GM23338 (cell line): ENCODE results near the gene GALNT9. TPM values are rescaled to one million over a fixed set of nuclear protein-coding genes. Genes with fewer than 3 reads are reported as not detected.
A peak's percentile ranks its signal among the peaks of the same experiment; 100 is the strongest.

Source experiments
- ATAC-seq: fragments of 200-7000 bp; cut with Tn5 transposase; 3 replicates; pipeline ENCODE4 v1.9.1; 2020
- DNase-seq: peaks from one replicate; pipeline ENCODE4 v3.0.0-alpha.2; 2015; ENCODE audit warnings: low spot score
- H2AFZ ChIP-seq: fragments of 200-600 bp; sonication (generic); 2 replicates; pipeline ENCODE4 v1.8.0; 2016; ENCODE audit warnings: antibody characterized with exemption, mild to moderate bottlenecking, moderate library complexity
- H3F3A ChIP-seq: fragments of 200-600 bp; sonication (generic); replicated peaks from 2 replicates; pipeline ENCODE4 v1.8.0; 2017; ENCODE audit warnings: antibody characterized with exemption, mixed run types, low read depth
- H3K27ac ChIP-seq: fragments of 200-600 bp; sonication (generic); 2 replicates; pipeline ENCODE4 v1.6.1; 2016; ENCODE audit warnings: low read depth
- H3K27me3 ChIP-seq: fragments of 200-600 bp; sonication (generic); 2 replicates; pipeline ENCODE4 v1.8.0; 2016; ENCODE audit warnings: mild to moderate bottlenecking, mixed run types, moderate library complexity; ENCODE audit not compliant: insufficient read depth
- H3K36me3 ChIP-seq: fragments of 200-600 bp; sonication (generic); 2 replicates; pipeline ENCODE4 v1.8.0; 2016; ENCODE audit warnings: mild to moderate bottlenecking; ENCODE audit not compliant: insufficient read depth
- H3K4me1 ChIP-seq: fragments of 200-600 bp; sonication (generic); 2 replicates; pipeline ENCODE4 v1.8.0; 2016; ENCODE audit warnings: mild to moderate bottlenecking, moderate library complexity; ENCODE audit not compliant: insufficient read depth
- H3K4me2 ChIP-seq: fragments of 200-600 bp; sonication (generic); 2 replicates; pipeline ENCODE4 v1.7.1; 2017; ENCODE audit warnings: mixed run types
- H3K4me3 ChIP-seq: fragments of 200-600 bp; sonication (generic); 2 replicates; pipeline ENCODE4 v1.6.1; 2016; ENCODE audit warnings: mixed run types
- H3K79me2 ChIP-seq: fragments of 200-600 bp; sonication (generic); replicated peaks from 2 replicates; pipeline ENCODE4 v1.8.0; 2017; ENCODE audit warnings: mild to moderate bottlenecking; ENCODE audit not compliant: insufficient read depth
- H3K9me2 ChIP-seq: fragments of 200-600 bp; sonication (generic); 2 replicates; pipeline ENCODE4 v1.8.0; 2017; ENCODE audit not compliant: insufficient read depth
- H4K20me1 ChIP-seq: fragments of 200-600 bp; sonication (generic); replicated peaks from 2 replicates; pipeline ENCODE4 v1.8.0; 2017; ENCODE audit warnings: mild to moderate bottlenecking; ENCODE audit not compliant: insufficient read depth
- H3K27ac Mint-ChIP-seq: 2 replicates; pipeline ENCODE4 v1.8.0; 2020; ENCODE audit warnings: inconsistent platforms, mild to moderate bottlenecking, moderate library complexity, mixed read lengths
- H3K27me3 Mint-ChIP-seq: 3 replicates; pipeline ENCODE4 v1.8.0; 2022; ENCODE audit warnings: low read depth, mild to moderate bottlenecking, moderate library complexity, mixed read lengths, inconsistent platforms; ENCODE audit not compliant: insufficient read depth, poor library complexity
- H3K36me3 Mint-ChIP-seq: 3 replicates; pipeline ENCODE4 v1.8.0; 2021; ENCODE audit warnings: low read depth, mild to moderate bottlenecking, inconsistent platforms, moderate library complexity, mixed read lengths
- H3K4me1 Mint-ChIP-seq: 3 replicates; pipeline ENCODE4 v1.8.0; 2020; ENCODE audit warnings: mild to moderate bottlenecking, inconsistent platforms, mixed read lengths
- H3K4me3 Mint-ChIP-seq: 3 replicates; pipeline ENCODE4 v1.8.0; 2021; ENCODE audit warnings: moderate library complexity, mild to moderate bottlenecking, inconsistent platforms, mixed read lengths
- H3K9me3 Mint-ChIP-seq: 3 replicates; pipeline ENCODE4 v1.8.0; 2020; ENCODE audit warnings: moderate library complexity, mild to moderate bottlenecking, inconsistent platforms, mixed read lengths
- EZH2phosphoT487 ChIP-seq: fragments of 200-600 bp; sonication (generic); IDR thresholded peaks from one replicate; pipeline ENCODE4 v1.8.1; 2018; ENCODE audit warnings: antibody characterized with exemption; ENCODE audit not compliant: unreplicated experiment
- JUNB ChIP-seq: IDR thresholded peaks from one replicate; pipeline ENCODE4 v1.6.1; 2016; ENCODE audit warnings: antibody characterized with exemption; ENCODE audit not compliant: unreplicated experiment
- NANOG ChIP-seq: IDR thresholded peaks from 2 replicates; pipeline ENCODE4 v1.6.1; 2016; ENCODE audit warnings: antibody characterized with exemption, borderline replicate concordance
- POLR2AphosphoS5 ChIP-seq: IDR thresholded peaks from 2 replicates; pipeline ENCODE4 v1.6.1; 2016; ENCODE audit warnings: antibody characterized with exemption, low read depth
- STAT1 ChIP-seq: IDR thresholded peaks from one replicate; pipeline ENCODE4 v1.6.1; 2016; ENCODE audit warnings: antibody characterized with exemption; ENCODE audit not compliant: unreplicated experiment
- ZNF114 ChIP-seq: fragments of 250-450 bp; sonication (Bioruptor Pico); IDR thresholded peaks from 2 replicates; pipeline ENCODE4 v1.5.0; 2020; ENCODE audit warnings: mild to moderate bottlenecking, moderate library complexity
- ZNF331 ChIP-seq: fragments of 250-450 bp; sonication (Bioruptor Pico); IDR thresholded peaks from 2 replicates; pipeline ENCODE4 v1.5.0; 2020; ENCODE audit warnings: low read depth, mild to moderate bottlenecking, moderate library complexity
- polyA plus RNA-seq: library from polyadenylated mRNA; unstranded; fragments of >200 nt; fragmentation: Nextera tagmentation; extraction: Ambion mirVana; gene quantifications from 2 replicates; pipeline ENCODE4 v1.2.1, GENCODE V29; 2016
- total RNA-seq: library from RNA; depleted of rRNA; stranded (reverse); fragments of >200 nt; shearing (Covaris generic); gene quantifications from 2 replicates; pipeline ENCODE4 v1.2.3, GENCODE V29; 2014
- TF ChIP-seq, protein P1 (sequence below): IDR thresholded peaks from one replicate; pipeline ENCODE4 v1.6.1; 2018; ENCODE audit warnings: antibody characterized with exemption; ENCODE audit not compliant: unreplicated experiment
- TF ChIP-seq, protein P2 (sequence below), 2 experiments: fragments of 200-600 bp in 1 of 2; sonication (generic) in 1 of 2; conservative IDR thresholded peaks; 2 replicates each; pipeline versions ENCODE4 v1.5.1 to v1.6.1; 2016 to 2017; ENCODE audit warnings: antibody characterized with exemption in 2 of 2, low read depth in 2 of 2, mild to moderate bottlenecking in 2 of 2, moderate library complexity in 1 of 2
- TF ChIP-seq, protein P3 (sequence below): fragments of 250-450 bp; sonication (Bioruptor Pico); IDR thresholded peaks from 2 replicates; pipeline ENCODE4 v1.5.0; 2020; ENCODE audit warnings: mild to moderate bottlenecking, moderate library complexity
- TF ChIP-seq, protein P4 (sequence below): IDR thresholded peaks from 2 replicates; pipeline ENCODE4 v1.6.1; 2016; ENCODE audit warnings: antibody characterized with exemption

The GALNT9 gene
- total and polyA plus RNA-seq, 2 experiments from 2014 or later = 0.81 to 2.5 TPM

DNA sequence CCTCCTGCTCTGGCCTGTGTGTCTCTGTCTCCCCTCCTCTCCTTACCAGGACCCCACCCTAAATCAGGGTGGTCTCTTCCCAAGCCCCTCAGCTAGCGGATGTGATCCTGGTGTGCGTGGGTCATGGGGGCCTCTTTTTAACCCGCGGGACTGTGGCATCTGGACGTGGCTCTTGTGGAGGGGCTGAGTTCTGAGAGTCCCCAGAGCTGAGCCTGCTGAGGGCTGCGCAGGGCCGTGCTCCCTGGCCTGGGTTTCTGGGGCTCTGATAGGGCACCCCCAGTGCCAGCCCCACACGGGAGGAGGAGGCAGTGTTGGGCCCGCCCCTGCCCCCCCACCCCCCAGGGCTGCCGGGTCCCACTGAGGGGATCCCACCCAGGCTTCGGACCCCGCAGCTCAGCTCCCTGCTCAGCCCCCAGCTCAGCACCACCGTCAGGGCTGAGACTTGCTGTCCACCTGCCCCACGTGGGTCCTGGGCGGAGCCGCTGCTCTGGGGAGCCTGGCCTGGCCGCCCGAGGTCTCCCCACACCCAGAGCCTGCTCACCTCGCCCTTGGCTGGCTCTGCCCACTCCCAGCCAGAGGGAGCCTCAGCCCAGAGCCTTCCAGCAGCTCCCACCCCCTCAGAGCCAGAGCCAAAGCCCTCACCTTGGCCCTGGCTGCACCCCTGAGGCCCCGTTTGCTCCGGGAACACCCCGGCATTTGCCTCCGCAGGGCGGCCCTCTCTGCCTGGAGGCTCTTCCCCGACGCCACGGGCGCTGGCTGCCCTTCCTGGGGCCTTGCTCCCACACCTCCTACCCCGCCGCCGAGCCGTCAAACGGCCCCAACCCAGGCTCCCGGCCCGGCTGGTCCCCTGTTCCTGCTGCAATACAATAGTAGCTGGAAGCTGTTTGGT is 153.6 kb downstream of the GALNT9 start:
- Mint-ChIP-seq H3K27ac (no peak overlapping the region), H3K9me3 (no peaks in the 10 kb centered on the region), H3K4me1 (peaks cover 6% of the 10 kb centered on the region; the same call in 2 of the 3 replicates), H3K36me3 (no peaks in the 10 kb centered on the region), H3K27me3 (peaks cover 21% of the 10 kb centered on the region), H3K4me3 (no peak overlapping the region)
- Histone ChIP-seq H2AFZ (no peak overlapping the region), H3K4me1 (no peaks in the 10 kb centered on the region), H3K36me3 (no peaks in the 10 kb centered on the region), H4K20me1 (no peaks in the 10 kb centered on the region; the same call in 1 of the 2 replicates), H3K79me2 (no peaks in the 10 kb centered on the region), H3K27me3 (no peaks in the 10 kb centered on the region), H3K27ac (no peak overlapping the region), H3F3A (no peaks in the 10 kb centered on the region), H3K4me2 (no peak overlapping the region), H3K9me2 (no peaks in the 10 kb centered on the region), H3K4me3 (no peak overlapping the region)
- ATAC-seq (peak; percentile 39), DNase-seq (no peak)
- TF ChIP-seq JUNB (no peak), POLR2AphosphoS5 (no peak), EZH2phosphoT487 (no peak), STAT1 (no peak), NANOG (no peak), ZNF331 (no peak), ZNF114 (CRISPR knock-in tag) (no peak)
- TF ChIP-seq, protein P1, sequence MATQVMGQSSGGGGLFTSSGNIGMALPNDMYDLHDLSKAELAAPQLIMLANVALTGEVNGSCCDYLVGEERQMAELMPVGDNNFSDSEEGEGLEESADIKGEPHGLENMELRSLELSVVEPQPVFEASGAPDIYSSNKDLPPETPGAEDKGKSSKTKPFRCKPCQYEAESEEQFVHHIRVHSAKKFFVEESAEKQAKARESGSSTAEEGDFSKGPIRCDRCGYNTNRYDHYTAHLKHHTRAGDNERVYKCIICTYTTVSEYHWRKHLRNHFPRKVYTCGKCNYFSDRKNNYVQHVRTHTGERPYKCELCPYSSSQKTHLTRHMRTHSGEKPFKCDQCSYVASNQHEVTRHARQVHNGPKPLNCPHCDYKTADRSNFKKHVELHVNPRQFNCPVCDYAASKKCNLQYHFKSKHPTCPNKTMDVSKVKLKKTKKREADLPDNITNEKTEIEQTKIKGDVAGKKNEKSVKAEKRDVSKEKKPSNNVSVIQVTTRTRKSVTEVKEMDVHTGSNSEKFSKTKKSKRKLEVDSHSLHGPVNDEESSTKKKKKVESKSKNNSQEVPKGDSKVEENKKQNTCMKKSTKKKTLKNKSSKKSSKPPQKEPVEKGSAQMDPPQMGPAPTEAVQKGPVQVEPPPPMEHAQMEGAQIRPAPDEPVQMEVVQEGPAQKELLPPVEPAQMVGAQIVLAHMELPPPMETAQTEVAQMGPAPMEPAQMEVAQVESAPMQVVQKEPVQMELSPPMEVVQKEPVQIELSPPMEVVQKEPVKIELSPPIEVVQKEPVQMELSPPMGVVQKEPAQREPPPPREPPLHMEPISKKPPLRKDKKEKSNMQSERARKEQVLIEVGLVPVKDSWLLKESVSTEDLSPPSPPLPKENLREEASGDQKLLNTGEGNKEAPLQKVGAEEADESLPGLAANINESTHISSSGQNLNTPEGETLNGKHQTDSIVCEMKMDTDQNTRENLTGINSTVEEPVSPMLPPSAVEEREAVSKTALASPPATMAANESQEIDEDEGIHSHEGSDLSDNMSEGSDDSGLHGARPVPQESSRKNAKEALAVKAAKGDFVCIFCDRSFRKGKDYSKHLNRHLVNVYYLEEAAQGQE = no peak
- TF ChIP-seq, protein P2, sequence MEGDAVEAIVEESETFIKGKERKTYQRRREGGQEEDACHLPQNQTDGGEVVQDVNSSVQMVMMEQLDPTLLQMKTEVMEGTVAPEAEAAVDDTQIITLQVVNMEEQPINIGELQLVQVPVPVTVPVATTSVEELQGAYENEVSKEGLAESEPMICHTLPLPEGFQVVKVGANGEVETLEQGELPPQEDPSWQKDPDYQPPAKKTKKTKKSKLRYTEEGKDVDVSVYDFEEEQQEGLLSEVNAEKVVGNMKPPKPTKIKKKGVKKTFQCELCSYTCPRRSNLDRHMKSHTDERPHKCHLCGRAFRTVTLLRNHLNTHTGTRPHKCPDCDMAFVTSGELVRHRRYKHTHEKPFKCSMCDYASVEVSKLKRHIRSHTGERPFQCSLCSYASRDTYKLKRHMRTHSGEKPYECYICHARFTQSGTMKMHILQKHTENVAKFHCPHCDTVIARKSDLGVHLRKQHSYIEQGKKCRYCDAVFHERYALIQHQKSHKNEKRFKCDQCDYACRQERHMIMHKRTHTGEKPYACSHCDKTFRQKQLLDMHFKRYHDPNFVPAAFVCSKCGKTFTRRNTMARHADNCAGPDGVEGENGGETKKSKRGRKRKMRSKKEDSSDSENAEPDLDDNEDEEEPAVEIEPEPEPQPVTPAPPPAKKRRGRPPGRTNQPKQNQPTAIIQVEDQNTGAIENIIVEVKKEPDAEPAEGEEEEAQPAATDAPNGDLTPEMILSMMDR (conservative IDR thresholded peaks at IDR 0.05; ENCODE audit: low read depth in 2 of 2) = no peak
- TF ChIP-seq, protein P3, sequence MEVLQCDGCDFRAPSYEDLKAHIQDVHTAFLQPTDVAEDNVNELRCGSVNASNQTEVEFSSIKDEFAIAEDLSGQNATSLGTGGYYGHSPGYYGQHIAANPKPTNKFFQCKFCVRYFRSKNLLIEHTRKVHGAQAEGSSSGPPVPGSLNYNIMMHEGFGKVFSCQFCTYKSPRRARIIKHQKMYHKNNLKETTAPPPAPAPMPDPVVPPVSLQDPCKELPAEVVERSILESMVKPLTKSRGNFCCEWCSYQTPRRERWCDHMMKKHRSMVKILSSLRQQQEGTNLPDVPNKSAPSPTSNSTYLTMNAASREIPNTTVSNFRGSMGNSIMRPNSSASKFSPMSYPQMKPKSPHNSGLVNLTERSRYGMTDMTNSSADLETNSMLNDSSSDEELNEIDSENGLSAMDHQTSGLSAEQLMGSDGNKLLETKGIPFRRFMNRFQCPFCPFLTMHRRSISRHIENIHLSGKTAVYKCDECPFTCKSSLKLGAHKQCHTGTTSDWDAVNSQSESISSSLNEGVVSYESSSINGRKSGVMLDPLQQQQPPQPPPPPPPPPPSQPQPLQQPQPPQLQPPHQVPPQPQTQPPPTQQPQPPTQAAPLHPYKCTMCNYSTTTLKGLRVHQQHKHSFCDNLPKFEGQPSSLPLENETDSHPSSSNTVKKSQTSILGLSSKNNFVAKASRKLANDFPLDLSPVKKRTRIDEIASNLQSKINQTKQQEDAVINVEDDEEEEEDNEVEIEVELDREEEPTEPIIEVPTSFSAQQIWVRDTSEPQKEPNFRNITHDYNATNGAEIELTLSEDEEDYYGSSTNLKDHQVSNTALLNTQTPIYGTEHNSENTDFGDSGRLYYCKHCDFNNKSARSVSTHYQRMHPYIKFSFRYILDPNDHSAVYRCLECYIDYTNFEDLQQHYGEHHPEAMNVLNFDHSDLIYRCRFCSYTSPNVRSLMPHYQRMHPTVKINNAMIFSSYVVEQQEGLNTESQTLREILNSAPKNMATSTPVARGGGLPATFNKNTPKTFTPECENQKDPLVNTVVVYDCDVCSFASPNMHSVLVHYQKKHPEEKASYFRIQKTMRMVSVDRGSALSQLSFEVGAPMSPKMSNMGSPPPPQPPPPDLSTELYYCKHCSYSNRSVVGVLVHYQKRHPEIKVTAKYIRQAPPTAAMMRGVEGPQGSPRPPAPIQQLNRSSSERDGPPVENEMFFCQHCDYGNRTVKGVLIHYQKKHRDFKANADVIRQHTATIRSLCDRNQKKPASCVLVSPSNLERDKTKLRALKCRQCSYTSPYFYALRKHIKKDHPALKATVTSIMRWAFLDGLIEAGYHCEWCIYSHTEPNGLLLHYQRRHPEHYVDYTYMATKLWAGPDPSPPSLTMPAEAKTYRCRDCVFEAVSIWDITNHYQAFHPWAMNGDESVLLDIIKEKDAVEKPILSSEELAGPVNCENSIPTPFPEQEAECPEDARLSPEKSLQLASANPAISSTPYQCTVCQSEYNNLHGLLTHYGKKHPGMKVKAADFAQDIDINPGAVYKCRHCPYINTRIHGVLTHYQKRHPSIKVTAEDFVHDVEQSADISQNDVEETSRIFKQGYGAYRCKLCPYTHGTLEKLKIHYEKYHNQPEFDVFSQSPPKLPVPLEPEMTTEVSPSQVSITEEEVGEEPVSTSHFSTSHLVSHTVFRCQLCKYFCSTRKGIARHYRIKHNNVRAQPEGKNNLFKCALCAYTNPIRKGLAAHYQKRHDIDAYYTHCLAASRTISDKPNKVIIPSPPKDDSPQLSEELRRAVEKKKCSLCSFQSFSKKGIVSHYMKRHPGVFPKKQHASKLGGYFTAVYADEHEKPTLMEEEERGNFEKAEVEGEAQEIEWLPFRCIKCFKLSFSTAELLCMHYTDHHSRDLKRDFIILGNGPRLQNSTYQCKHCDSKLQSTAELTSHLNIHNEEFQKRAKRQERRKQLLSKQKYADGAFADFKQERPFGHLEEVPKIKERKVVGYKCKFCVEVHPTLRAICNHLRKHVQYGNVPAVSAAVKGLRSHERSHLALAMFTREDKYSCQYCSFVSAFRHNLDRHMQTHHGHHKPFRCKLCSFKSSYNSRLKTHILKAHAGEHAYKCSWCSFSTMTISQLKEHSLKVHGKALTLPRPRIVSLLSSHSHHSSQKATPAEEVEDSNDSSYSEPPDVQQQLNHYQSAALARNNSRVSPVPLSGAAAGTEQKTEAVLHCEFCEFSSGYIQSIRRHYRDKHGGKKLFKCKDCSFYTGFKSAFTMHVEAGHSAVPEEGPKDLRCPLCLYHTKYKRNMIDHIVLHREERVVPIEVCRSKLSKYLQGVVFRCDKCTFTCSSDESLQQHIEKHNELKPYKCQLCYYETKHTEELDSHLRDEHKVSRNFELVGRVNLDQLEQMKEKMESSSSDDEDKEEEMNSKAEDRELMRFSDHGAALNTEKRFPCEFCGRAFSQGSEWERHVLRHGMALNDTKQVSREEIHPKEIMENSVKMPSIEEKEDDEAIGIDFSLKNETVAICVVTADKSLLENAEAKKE (CRISPR knock-in tag) = no peak
- TF ChIP-seq, protein P4, sequence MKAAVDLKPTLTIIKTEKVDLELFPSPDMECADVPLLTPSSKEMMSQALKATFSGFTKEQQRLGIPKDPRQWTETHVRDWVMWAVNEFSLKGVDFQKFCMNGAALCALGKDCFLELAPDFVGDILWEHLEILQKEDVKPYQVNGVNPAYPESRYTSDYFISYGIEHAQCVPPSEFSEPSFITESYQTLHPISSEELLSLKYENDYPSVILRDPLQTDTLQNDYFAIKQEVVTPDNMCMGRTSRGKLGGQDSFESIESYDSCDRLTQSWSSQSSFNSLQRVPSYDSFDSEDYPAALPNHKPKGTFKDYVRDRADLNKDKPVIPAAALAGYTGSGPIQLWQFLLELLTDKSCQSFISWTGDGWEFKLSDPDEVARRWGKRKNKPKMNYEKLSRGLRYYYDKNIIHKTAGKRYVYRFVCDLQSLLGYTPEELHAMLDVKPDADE = no peak
